Left ventricle myocardium superior (tissue), 1 donor: ENCODE data around the gene DNAH10. TPM values are rescaled to one million over a fixed set of nuclear protein-coding genes. Genes with fewer than 3 reads are reported as not detected.
A peak's percentile ranks its signal among the peaks of the same experiment; 100 is the strongest.
"Not testable (repeated sequence)": the region's sequence is repeated elsewhere in the genome, so short reads cannot be mapped to it uniquely, and the experiment has no call there.

Experiments
- ATAC-seq: fragments of 200-7000 bp; cut with Tn5 transposase; one replicate; pipeline ENCODE4 v1.9.1; 2020; ENCODE audit warnings: mild to moderate bottlenecking, moderate library complexity
- DNase-seq: peaks from one replicate; pipeline ENCODE4 v3.0.0-alpha.2; 2020
- intact Hi-C: fragments of 100-400 bp; cut with micrococcal nuclease; formaldehyde crosslinking; loops from one replicate; pipeline ENCODE4 v1.11.0; 2022
- total RNA-seq: library from RNA; stranded (reverse); fragmentation: NEBNext Ultra II Directional; extraction: Animal tissue kit (Norgen Biotek cat#: 25700); gene quantifications from one replicate; pipeline ENCODE4 v1.2.1, GENCODE V29; 2021
- donor health status: DM: no; HTN: yes; CAD: no; lungs with severe emphysema.

The DNAH10 gene
- total RNA-seq, 1 donor from 2014 or later, result 0.25 TPM

GRCh38 chr12:123787466-123787865 is 25.4 kb downstream of the DNAH10 start:
- ATAC-seq (no peak), DNase-seq (no peak)
- intact Hi-C loops, result no loop called here

GRCh38 chr12:123788541-123788940 is 26.4 kb downstream of the DNAH10 start:
- DNase-seq, result no peak
- no peak for ATAC-seq
- intact Hi-C loops, result no loop called here

- intact Hi-C loops, ATAC-seq, DNase-seq: not testable (repeated sequence)
These were observed 27.3 kb downstream of the DNAH10 start for GRCh38 chr12:123789422-123789821.

GRCh38 chr12:123790905-123791467 is 28.9 kb downstream of the DNAH10 start:
- DNase-seq, result no peak
- intact Hi-C loops, result no loop called here
- no peak for ATAC-seq

- no peak for ATAC-seq
- DNase-seq, result no peak
- intact Hi-C loops, result no loop called here
These were observed 31.9 kb downstream of the DNAH10 start for GRCh38 chr12:123794027-123794426.

GRCh38 chr12:123798518-123798917 is 36.4 kb downstream of the DNAH10 start:
- intact Hi-C loops, result no loop called here
- DNase-seq, result no peak
- no peak for ATAC-seq

GRCh38 chr12:123799227-123799626 is 37.1 kb downstream of the DNAH10 start:
- intact Hi-C loops, result no loop called here
- DNase-seq, result no peak
- no peak for ATAC-seq

GRCh38 chr12:123801573-123802178 is 39.6 kb downstream of the DNAH10 start:
- intact Hi-C loops, result no loop called here
- ATAC-seq, result no peak

GRCh38 chr12:123805173-123805572 is 43.1 kb downstream of the DNAH10 start:
- intact Hi-C loops, result no loop called here
- DNase-seq, result no peak
- peak; percentile 21 for ATAC-seq

More at GRCh38 chr12:123801573-123802178, 39.6 kb downstream of the DNAH10 start:
- no peak for DNase-seq

- intact Hi-C loops, result no loop called here
- no peak for ATAC-seq
- no peak for DNase-seq
These were observed 44.9 kb downstream of the DNAH10 start for GRCh38 chr12:123807002-123807401.

- intact Hi-C loops, result no loop called here
- DNase-seq (no peak), ATAC-seq (no peak)
These were observed 45.6 kb downstream of the DNAH10 start for GRCh38 chr12:123807670-123808069.

GRCh38 chr12:123808167-123808566 is 46.1 kb downstream of the DNAH10 start:
- peak; percentile 13 for ATAC-seq
- intact Hi-C loops, result no loop called here
- no peak for DNase-seq

- intact Hi-C loops, result no loop called here
- ATAC-seq (no peak), DNase-seq (no peak)
These were observed 51.2 kb downstream of the DNAH10 start for GRCh38 chr12:123813349-123813748.

GRCh38 chr12:123815968-123816367 is 53.9 kb downstream of the DNAH10 start:
- ATAC-seq (no peak), DNase-seq (no peak)
- intact Hi-C loops, result no loop called here

- intact Hi-C loops, result no loop called here
- DNase-seq (no peak), ATAC-seq (no peak)
These were observed 54.9 kb downstream of the DNAH10 start for GRCh38 chr12:123816896-123817537.

GRCh38 chr12:123822804-123823203 is 60.7 kb downstream of the DNAH10 start:
- no peak for ATAC-seq

GRCh38 chr12:123828120-123828519 is 66.0 kb downstream of the DNAH10 start:
- ATAC-seq, result no peak

More at GRCh38 chr12:123822804-123823203, 60.7 kb downstream of the DNAH10 start:
- DNase-seq, result no peak
- intact Hi-C loops, result no loop called here

GRCh38 chr12:123828854-123829547 is 66.9 kb downstream of the DNAH10 start:
- no peak for ATAC-seq
- intact Hi-C loops, result no loop called here
- no peak for DNase-seq

More at GRCh38 chr12:123828120-123828519, 66.0 kb downstream of the DNAH10 start:
- intact Hi-C loops, result no loop called here
- DNase-seq, result no peak

- no peak for ATAC-seq
- DNase-seq, result no peak
- intact Hi-C loops, result no loop called here
These were observed 67.5 kb downstream of the DNAH10 start for GRCh38 chr12:123829561-123829960.

- no peak for DNase-seq
- intact Hi-C loops, result no loop called here
- no peak for ATAC-seq
These were observed 68.6 kb downstream of the DNAH10 start for GRCh38 chr12:123830675-123831074.
